22Rv1 (cell line): ENCODE measurements around the gene BICRAL.
A peak's percentile ranks its signal among the peaks of the same experiment; 100 is the strongest.
"Not testable (repeated sequence)": the region's sequence is repeated elsewhere in the genome, so short reads cannot be mapped to it uniquely, and the experiment has no call there.

ENCODE experiments used
- H3K27ac ChIP-seq: fragments of 450-650 bp; 2 replicates; pipeline ENCODE4 v1.5.1; 2017
- CTCF ChIP-seq: fragments of 450-650 bp; IDR thresholded peaks from 2 replicates; pipeline ENCODE4 v1.5.1; 2017; ENCODE audit warnings: mild to moderate bottlenecking
- ZFX ChIP-seq: fragments of 450-650 bp; IDR thresholded peaks from 2 replicates; pipeline ENCODE4 v1.6.1; 2017; ENCODE audit warnings: antibody characterized with exemption, borderline replicate concordance

BICRAL gene

GRCh38 chr6:42879372-42880239 lies 97.8 kb downstream of the BICRAL start, which contains the start of gene RPL7L1:
RPL7L1 (plus strand) TSS chr6:42879616; CDS start chr6:42879911, 295 bp downstream.
- peak within 1 kb of the TSS; percentile 96 for H3K27ac ChIP-seq
- TF ChIP-seq CTCF (no peak), ZFX (no peak)

GRCh38 chr6:42880240-42880817 lies 98.5 kb downstream of the BICRAL start:
- H3K27ac ChIP-seq = peak overlapping the region; percentile 96

- peak overlapping the region; percentile 96 for H3K27ac ChIP-seq
These were observed 99.0 kb downstream of the BICRAL start for GRCh38 chr6:42880871-42881270.

- no peak for TF ChIP-seq CTCF
- TF ChIP-seq ZFX = no peak
- H3K27ac ChIP-seq = no peak overlapping the region
These were observed 103.8 kb downstream of the BICRAL start for GRCh38 chr6:42885702-42886101.

- H3K27ac ChIP-seq = not testable (repeated sequence)
These were observed 106.3 kb downstream of the BICRAL start for GRCh38 chr6:42888201-42888600.

GRCh38 chr6:42889815-42890214 lies 108.0 kb downstream of the BICRAL start:
- peak overlapping the region; percentile 95 for H3K27ac ChIP-seq
- TF ChIP-seq CTCF = no peak
- no peak for TF ChIP-seq ZFX

- TF ChIP-seq CTCF (peak; percentile 5; the same call in 1 of the 2 replicates), ZFX (no peak)
- H3K27ac ChIP-seq = peak overlapping the region; percentile 95
These were observed 108.7 kb downstream of the BICRAL start for GRCh38 chr6:42890311-42891198.

GRCh38 chr6:42891199-42891722 lies 109.4 kb downstream of the BICRAL start:
- TF ChIP-seq CTCF (no peak), ZFX (no peak)
- peak overlapping the region; percentile 95 for H3K27ac ChIP-seq

- not testable (repeated sequence) for H3K27ac ChIP-seq
These were observed 112.4 kb downstream of the BICRAL start for GRCh38 chr6:42894041-42894828.
